HL-60 (cell line): ENCODE measurements around the gene FGF12.

Experiments used
- GABPA ChIP-seq: IDR thresholded peaks from 2 replicates; pipeline ENCODE4 v1.6.1; 2012; ENCODE audit warnings: low read depth
- POLR2AphosphoS5 ChIP-seq: IDR thresholded peaks from 2 replicates; pipeline ENCODE4 v1.6.1; 2012; ENCODE audit warnings: low read depth
- TF ChIP-seq, protein P1 (sequence below): IDR thresholded peaks from one replicate; pipeline ENCODE4 v1.5.1; 2011; ENCODE audit warnings: low read length, control low read depth, inconsistent platforms; ENCODE audit not compliant: insufficient read depth

DNA sequence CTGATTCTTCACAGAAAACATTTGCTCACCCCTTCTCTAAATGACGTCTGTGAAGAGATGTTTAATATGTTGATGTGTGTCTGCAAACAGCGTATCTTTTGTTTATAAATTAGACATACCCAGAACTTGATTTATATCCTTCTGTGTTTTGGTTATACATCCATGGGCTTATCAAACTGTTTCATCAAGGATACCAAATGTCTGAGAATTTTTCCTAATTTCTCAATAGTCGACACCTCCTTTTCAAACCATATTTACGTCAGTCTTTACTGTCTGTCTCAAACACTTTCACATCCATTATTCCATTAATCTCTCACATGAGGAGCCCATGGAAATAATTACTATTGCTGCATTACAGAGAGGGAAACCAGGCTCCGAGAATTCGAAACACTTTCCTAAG lies 85.4 kb downstream of the FGF12 start:
- TF ChIP-seq, protein P1, sequence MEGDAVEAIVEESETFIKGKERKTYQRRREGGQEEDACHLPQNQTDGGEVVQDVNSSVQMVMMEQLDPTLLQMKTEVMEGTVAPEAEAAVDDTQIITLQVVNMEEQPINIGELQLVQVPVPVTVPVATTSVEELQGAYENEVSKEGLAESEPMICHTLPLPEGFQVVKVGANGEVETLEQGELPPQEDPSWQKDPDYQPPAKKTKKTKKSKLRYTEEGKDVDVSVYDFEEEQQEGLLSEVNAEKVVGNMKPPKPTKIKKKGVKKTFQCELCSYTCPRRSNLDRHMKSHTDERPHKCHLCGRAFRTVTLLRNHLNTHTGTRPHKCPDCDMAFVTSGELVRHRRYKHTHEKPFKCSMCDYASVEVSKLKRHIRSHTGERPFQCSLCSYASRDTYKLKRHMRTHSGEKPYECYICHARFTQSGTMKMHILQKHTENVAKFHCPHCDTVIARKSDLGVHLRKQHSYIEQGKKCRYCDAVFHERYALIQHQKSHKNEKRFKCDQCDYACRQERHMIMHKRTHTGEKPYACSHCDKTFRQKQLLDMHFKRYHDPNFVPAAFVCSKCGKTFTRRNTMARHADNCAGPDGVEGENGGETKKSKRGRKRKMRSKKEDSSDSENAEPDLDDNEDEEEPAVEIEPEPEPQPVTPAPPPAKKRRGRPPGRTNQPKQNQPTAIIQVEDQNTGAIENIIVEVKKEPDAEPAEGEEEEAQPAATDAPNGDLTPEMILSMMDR = no peak
- TF ChIP-seq POLR2AphosphoS5 (no peak), GABPA (no peak)
